Aorta (tissue), 5 donors: ENCODE measurements around the gene PTPRD. TPM values are rescaled to one million over a fixed set of nuclear protein-coding genes. Genes with fewer than 3 reads are reported as not detected.

ENCODE experiments used
- ATAC-seq: fragments of 200-7000 bp; cut with Tn5 transposase; one replicate; pipeline ENCODE4 v1.9.1; 2022; ENCODE audit warnings: moderate library complexity; ENCODE audit not compliant: low FRiP score
- DNase-seq, 2 donors: peaks; one replicate each; pipeline ENCODE4 v3.0.0-alpha.2; 2020
- H3K27ac ChIP-seq, 2 donors: one replicate each; pipeline ENCODE4 v1.5.1; 2013; ENCODE audit warnings: low read length in 2 of 2, mild to moderate bottlenecking in 2 of 2, moderate library complexity in 2 of 2, control low read depth in 1 of 2, inconsistent platforms in 1 of 2, low read depth in 1 of 2
- H3K27me3 ChIP-seq, 2 donors: one replicate each; pipeline ENCODE4 v1.6.1; 2013; ENCODE audit warnings: control low read depth in 1 of 2, low read length in 1 of 2, mild to moderate bottlenecking in 1 of 2, moderate library complexity in 1 of 2; ENCODE audit not compliant: insufficient read depth in 2 of 2, control insufficient read depth in 1 of 2
- H3K36me3 ChIP-seq, 2 donors: one replicate each; pipeline ENCODE4 v1.6.1; 2013; ENCODE audit warnings: control low read depth in 1 of 2, low read length in 1 of 2, mild to moderate bottlenecking in 1 of 2; ENCODE audit not compliant: insufficient read depth in 2 of 2, control insufficient read depth in 1 of 2
- H3K4me1 ChIP-seq, 2 donors: one replicate each; pipeline ENCODE4 v1.6.1; 2013; ENCODE audit warnings: low read length in 2 of 2, control low read depth in 1 of 2, mild to moderate bottlenecking in 1 of 2, moderate library complexity in 1 of 2; ENCODE audit not compliant: insufficient read depth in 2 of 2, control insufficient read depth in 1 of 2
- H3K4me3 ChIP-seq, 2 donors: one replicate each; pipeline ENCODE4 v1.5.1; 2013; ENCODE audit warnings: low read length in 2 of 2, control low read depth in 1 of 2, mild to moderate bottlenecking in 1 of 2
- H3K9me3 ChIP-seq: one replicate; pipeline ENCODE4 v1.6.1; 2013; ENCODE audit warnings: mild to moderate bottlenecking, low read length; ENCODE audit not compliant: control insufficient read depth
- WGBS, 2 donors: extraction: QIAGEN DNeasy Blood & Tissue Kit; methylation state at CpG; one replicate each; pipeline ENCODE4 v1.1.7; 2013; 5-methylcytosine and 5-hydroxymethylcytosine counted together
- intact Hi-C, 2 donors: fragments of 100-400 bp; cut with DNase I; formaldehyde crosslinking; loops; one replicate each; pipeline versions ENCODE4 v1.14.2 to v1.15.0; 2022
- polyA plus RNA-seq, 2 donors: library from polyadenylated mRNA; stranded (reverse); fragments of 200-250 nt; gene quantifications; one replicate each; pipeline ENCODE4 v1.2.3, GENCODE V29; 2013
- total RNA-seq, 2 donors: library from RNA; stranded (reverse); fragmentation: NEBNext Ultra II Directional; extraction: Animal tissue kit (Norgen Biotek cat#: 25700); gene quantifications; one replicate each; pipeline ENCODE4 v1.2.1, GENCODE V29; 2021
- donor health status: healthy with polysubstance abuse.
- donor health status: Bipolar disorder and iron deficiency.
- donor health status: DM: no; HTN: no; CAD: no.
- donor health status: DM: no; HTN: no; CAD: no.
- donor health status: DM: yes; HTN: yes; CAD: no.

The PTPRD gene
- total and polyA plus RNA-seq, 4 donors = 1.5 to 92.0 (median 29.4) TPM

DNA sequence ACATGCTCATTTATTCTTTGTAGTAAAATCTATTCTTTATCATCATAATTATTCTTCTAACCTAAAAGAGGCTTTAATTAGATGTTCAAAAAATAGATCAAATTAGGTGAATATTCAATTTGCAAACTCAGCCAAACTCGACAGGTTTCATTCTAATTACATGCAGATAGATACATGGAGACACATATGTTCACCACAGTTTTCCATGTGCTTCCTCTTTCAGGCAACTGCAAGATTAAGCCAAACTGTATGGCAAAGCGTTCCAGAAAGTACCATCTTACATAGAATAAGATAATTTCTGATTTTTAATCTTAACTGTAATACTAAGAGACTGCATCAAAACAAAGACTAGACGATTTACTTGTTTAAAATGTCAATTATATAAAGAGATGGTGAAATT is 1944.6 kb downstream of the PTPRD start:
- WGBS, 2 donors = 79 to 85% methylated on average over 3 of the region's 3 CpGs

DNA sequence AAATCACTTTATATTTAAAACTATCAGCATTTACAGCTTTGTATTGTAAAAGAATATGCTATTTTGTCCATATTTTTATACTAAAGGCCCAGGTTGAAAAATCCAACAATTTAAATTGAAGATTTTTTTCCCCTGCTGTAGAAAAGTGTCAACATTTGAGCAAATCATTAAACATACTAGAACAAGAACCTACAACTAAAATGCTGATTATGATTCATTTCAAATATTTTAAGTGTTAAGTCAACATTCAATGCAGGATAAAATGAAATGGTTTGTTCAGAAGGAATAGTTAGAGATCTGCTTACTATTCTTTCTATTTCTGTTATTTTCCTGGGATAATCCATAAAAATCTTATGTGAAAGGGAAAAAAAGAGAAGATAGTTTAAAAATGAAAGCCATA is 1946.7 kb downstream of the PTPRD start:
- no peak for DNase-seq
- ATAC-seq = no peak
- H3K27me3 ChIP-seq = no peaks in the 10 kb centered on the region
- no peaks in the 10 kb centered on the region for H3K9me3 ChIP-seq
- H3K4me3 ChIP-seq = no peak overlapping the region
- no peaks in the 10 kb centered on the region for H3K4me1 ChIP-seq
- intact Hi-C loops = no loop called here
- H3K36me3 ChIP-seq = no peaks in the 10 kb centered on the region
- no peak overlapping the region for H3K27ac ChIP-seq

More for the DNA sequence above, 1944.6 kb downstream of the PTPRD start:
- H3K4me3 ChIP-seq = no peak overlapping the region
- H3K27me3 ChIP-seq = no peaks in the 10 kb centered on the region
- H3K9me3 ChIP-seq = no peaks in the 10 kb centered on the region
- DNase-seq (no peak), ATAC-seq (no peak)
- intact Hi-C loops = no loop called here
- no peak overlapping the region for H3K27ac ChIP-seq
- no peaks in the 10 kb centered on the region for H3K36me3 ChIP-seq
- no peaks in the 10 kb centered on the region for H3K4me1 ChIP-seq

GRCh38 chr9:8660383-8660782 is 1952.4 kb downstream of the PTPRD start:
- Histone ChIP-seq H3K4me3 (no peak overlapping the region), H3K9me3 (no peaks in the 10 kb centered on the region), H3K27me3 (no peaks in the 10 kb centered on the region), H3K4me1 (peaks cover 2 to 7% of the 10 kb centered on the region in 2 donors), H3K36me3 (no peaks in the 10 kb centered on the region), H3K27ac (no peak overlapping the region)
- intact Hi-C loops = no loop called here
- peak in 1 of 2 donors; percentile 73 for DNase-seq
- ATAC-seq = peak; percentile 69

DNA sequence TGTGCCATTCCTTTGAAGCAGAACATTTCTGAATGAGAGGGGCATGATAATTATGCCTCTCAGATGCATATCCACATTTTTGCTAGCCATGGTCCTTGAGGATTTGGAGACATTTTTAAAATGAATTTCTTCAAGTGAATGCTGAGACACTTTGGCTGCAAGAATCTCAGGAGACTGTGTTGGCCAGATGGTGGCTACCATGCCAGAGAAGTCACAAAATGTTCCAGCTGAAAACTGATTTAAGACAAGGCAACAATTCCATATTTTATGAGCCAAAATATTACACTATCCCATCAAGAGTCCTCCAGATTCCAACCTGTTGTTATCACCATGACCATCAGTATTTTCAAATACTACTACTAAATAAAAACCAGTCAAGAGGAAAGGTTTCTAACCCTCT is 1953.7 kb downstream of the PTPRD start:
- no peaks in the 10 kb centered on the region for H3K9me3 ChIP-seq
- no peak for ATAC-seq
- H3K4me1 ChIP-seq = peaks cover 2 to 7% of the 10 kb centered on the region in 2 donors
- intact Hi-C loops = no loop called here
- no peak overlapping the region for H3K4me3 ChIP-seq
- no peak overlapping the region for H3K27ac ChIP-seq
- no peak for DNase-seq
- no peaks in the 10 kb centered on the region for H3K27me3 ChIP-seq
- no peaks in the 10 kb centered on the region for H3K36me3 ChIP-seq

DNA sequence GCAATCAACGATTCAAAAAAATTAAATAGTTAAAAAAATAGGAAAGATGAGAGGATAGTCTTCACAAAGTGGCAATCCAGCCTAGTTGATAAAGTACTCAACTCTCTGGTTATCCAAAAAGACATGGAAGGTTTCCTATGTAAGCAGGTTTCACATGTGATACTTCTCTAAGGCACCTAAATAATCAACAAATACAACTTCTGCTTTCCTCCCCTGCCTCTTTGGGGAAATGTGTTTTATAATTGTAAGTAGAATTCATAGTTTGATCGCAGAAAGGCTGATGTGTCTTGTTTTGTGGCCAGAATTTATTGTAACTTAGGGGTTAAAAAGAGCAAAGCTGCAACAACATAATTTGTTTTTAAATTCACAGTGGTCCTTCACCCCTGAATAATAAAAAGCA is 1957.7 kb downstream of the PTPRD start:
- H3K27me3 ChIP-seq = no peaks in the 10 kb centered on the region
- ATAC-seq (no peak), DNase-seq (no peak)
- H3K9me3 ChIP-seq = no peaks in the 10 kb centered on the region
- intact Hi-C loops = no loop called here
- H3K36me3 ChIP-seq = no peaks in the 10 kb centered on the region
- 94 to 95% methylated on average over 2 of the region's 2 CpGs for WGBS, 2 donors
- H3K4me3 ChIP-seq = no peak overlapping the region
- no peak overlapping the region for H3K27ac ChIP-seq
- peaks cover 3% of the 10 kb centered on the region in 2 donors for H3K4me1 ChIP-seq

DNA sequence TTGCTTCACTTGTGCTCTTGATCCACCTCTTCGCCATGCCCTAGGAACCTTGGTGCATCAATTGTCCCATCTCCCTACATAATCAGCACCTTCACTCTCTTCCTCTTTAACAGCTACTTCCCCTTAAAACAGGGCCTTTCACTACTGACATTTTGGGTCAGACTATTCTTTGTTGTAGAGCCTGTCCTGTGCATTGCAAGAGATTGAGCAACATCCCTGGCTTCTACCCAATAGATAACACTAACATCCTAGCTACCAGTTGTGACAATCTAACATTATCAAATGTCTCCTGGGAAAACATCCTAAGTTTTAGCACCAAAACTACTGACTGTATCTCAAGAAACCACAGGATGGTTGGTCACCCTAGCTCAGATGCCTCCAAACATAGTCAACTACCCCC is 1958.9 kb downstream of the PTPRD start:
- no peaks in the 10 kb centered on the region for H3K9me3 ChIP-seq
- intact Hi-C loops = no loop called here
- 94 to 96% methylated on average over 1 of the region's 1 CpG for WGBS, 2 donors
- H3K27ac ChIP-seq = no peak overlapping the region
- H3K36me3 ChIP-seq = no peaks in the 10 kb centered on the region
- ATAC-seq = no peak
- H3K27me3 ChIP-seq = no peaks in the 10 kb centered on the region
- no peak for DNase-seq
- peaks cover 3% of the 10 kb centered on the region in 2 donors for H3K4me1 ChIP-seq
- no peak overlapping the region for H3K4me3 ChIP-seq

- 92 to 96% methylated on average over 2 of the region's 2 CpGs for WGBS, 2 donors
- peaks cover 3% of the 10 kb centered on the region in 2 donors for H3K4me1 ChIP-seq
- no peak overlapping the region for H3K4me3 ChIP-seq
- DNase-seq = no peak
- no peak overlapping the region for H3K27ac ChIP-seq
- intact Hi-C loops = no loop called here
- no peak for ATAC-seq
- no peaks in the 10 kb centered on the region for H3K36me3 ChIP-seq
- H3K9me3 ChIP-seq = no peaks in the 10 kb centered on the region
- H3K27me3 ChIP-seq = no peaks in the 10 kb centered on the region
Observed at GRCh38 chr9:8653111-8653510, 1959.7 kb downstream of the PTPRD start.

DNA sequence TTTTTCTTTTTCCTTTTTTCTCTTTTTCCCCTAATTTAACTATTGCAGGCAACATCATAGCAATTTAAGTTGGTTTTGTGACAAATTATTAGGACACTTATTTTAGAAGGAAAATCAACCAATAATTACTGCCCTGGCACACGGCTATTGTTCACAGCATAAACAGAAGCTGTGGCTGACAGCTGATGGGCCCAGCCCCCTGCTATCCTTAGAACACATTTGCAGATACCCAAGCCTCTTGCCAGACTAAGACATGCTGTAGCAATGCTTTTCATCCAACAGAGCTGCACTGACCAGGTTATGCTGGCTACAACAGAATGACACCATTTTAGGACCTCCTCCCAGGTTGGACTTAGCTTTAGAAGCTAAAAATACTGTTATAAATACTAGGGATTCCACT is 1960.5 kb downstream of the PTPRD start:
- DNase-seq (no peak), ATAC-seq (no peak)
- Histone ChIP-seq H3K4me1 (peaks cover 3% of the 10 kb centered on the region in 2 donors), H3K9me3 (no peaks in the 10 kb centered on the region), H3K36me3 (no peaks in the 10 kb centered on the region), H3K4me3 (no peak overlapping the region), H3K27ac (no peak overlapping the region), H3K27me3 (no peaks in the 10 kb centered on the region)
- 32 to 34% methylated on average over 1 of the region's 1 CpG for WGBS, 2 donors
- intact Hi-C loops = no loop called here

GRCh38 chr9:8651846-8652215 is 1961.0 kb downstream of the PTPRD start:
- Histone ChIP-seq H3K4me1 (peaks cover 3% of the 10 kb centered on the region in 2 donors), H3K4me3 (no peak overlapping the region), H3K27ac (no peak overlapping the region), H3K9me3 (no peaks in the 10 kb centered on the region), H3K27me3 (no peaks in the 10 kb centered on the region), H3K36me3 (no peaks in the 10 kb centered on the region)
- no peak for ATAC-seq
- intact Hi-C loops = no loop called here
- 17 to 18% methylated on average over 3 of the region's 3 CpGs for whole genome bisulfite sequencing, 2 donors
- no peak for DNase-seq
